ENCODE results near the gene KLK7.

The KLK7 gene

DNA sequence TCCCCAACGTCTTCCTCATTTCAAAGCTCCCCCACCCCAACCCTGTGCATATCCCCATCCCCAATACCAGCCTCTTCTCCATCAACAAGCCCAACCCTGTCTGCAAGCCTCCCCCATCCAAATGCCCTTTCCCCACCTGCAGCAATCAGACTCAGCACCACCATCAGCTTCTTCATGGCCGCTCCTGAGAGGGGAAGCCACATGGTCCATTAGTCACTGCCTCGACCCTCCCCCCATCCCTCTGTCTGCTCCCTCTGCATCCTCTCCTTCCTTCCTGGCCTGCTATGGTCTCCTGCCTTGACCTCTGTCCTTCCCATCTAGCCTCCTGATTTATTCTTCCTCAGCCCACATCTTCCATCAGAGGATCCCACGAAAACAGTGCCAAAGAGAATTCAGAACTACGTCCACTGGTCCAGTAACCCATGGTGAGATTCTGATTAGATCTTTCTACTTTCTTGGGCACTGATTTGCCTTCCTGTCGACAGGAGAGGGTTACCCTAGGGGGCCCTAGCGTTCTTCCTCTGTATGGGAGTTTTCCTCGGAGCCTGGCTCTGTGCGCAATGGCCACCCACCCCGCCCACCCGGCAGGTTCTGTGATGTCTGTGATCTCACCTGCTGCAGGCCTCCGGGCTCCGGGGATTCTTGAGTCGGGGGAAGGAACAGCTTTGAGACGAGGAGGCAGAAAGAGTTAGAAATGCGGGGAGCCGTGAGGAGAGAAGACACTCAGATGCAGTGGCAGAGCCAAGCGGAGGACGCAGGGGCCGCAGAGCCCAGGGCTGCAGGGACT lies 15.6 kb downstream of the KLK7 start:
- TF ChIP-seq, protein P1, sequence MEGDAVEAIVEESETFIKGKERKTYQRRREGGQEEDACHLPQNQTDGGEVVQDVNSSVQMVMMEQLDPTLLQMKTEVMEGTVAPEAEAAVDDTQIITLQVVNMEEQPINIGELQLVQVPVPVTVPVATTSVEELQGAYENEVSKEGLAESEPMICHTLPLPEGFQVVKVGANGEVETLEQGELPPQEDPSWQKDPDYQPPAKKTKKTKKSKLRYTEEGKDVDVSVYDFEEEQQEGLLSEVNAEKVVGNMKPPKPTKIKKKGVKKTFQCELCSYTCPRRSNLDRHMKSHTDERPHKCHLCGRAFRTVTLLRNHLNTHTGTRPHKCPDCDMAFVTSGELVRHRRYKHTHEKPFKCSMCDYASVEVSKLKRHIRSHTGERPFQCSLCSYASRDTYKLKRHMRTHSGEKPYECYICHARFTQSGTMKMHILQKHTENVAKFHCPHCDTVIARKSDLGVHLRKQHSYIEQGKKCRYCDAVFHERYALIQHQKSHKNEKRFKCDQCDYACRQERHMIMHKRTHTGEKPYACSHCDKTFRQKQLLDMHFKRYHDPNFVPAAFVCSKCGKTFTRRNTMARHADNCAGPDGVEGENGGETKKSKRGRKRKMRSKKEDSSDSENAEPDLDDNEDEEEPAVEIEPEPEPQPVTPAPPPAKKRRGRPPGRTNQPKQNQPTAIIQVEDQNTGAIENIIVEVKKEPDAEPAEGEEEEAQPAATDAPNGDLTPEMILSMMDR (IDR thresholded peaks at IDR 0.05; ENCODE audit: low read depth, low read length), result no peak
- H3K4me3 ChIP-seq (ENCODE audit: low read depth, low read length), result no peak overlapping the region

DNA sequence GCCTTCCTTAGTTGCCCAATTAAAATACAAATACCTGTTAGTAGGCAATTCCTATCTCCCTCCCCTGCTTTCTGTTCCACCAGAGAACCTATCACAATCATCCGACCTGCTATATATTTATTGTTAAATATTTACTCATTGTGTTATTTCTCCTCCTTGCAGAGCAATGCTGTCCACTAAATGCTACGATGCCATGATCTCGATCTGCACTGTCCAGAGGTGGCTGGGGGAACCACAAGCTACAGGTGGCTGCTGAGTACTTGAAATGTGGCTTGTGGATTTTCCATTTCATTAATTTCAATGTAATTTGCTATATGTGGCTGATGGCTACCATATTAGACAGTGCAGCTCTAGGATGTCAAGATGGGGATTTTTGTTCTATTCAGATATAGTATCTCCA lies 19.5 kb downstream of the KLK7 start:
- no peak overlapping the region for H3K4me3 ChIP-seq (ENCODE audit: low read depth, low read length)
- TF ChIP-seq, protein P1 (IDR thresholded peaks at IDR 0.05; ENCODE audit: low read depth, low read length), result no peak

DNA sequence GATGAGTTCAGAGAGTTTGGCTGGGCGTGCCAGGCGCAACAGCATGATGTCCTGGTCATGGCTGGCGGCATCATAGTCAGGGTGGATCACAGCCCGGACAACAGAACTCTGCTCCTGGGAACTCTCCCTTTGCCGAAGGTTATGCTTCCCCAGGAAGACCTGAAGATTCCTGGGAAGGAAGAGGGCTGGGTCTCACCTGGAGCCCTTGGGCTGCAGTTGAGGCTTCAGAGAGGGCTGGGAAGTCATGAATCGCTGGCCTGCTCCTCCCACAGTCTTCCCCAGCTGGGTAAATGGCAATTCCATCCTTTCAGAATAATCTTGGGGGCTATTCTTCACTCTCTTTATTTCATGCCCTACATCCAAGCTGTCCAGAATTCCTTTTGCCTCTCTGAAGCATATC lies 20.3 kb downstream of the KLK7 start:
- H3K4me3 ChIP-seq (ENCODE audit: low read depth, low read length), result no peak overlapping the region
- TF ChIP-seq, protein P1 (IDR thresholded peaks at IDR 0.05; ENCODE audit: low read depth, low read length), result no peak

DNA sequence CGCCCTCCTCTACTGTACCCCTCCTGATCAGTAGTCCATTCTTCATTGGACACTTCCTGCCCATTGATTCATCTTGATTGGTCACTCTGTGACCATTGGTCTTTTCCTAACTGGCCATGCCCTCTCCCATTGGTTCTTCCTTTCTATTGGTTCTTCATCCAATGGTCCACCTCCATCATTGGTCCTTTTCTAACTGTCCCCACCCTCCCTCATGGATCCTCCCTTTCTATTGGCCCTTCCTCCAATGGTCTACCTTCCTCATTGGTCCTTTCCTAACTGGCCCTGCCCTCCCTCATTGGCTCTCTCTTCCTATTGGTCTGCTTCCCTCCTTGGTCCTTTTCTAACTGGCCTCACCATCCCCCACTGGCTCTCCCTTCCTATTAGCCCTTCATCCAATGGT lies 21.5 kb downstream of the KLK7 start:
- TF ChIP-seq, protein P1 (IDR thresholded peaks at IDR 0.05; ENCODE audit: low read depth, low read length), result no peak

DNA sequence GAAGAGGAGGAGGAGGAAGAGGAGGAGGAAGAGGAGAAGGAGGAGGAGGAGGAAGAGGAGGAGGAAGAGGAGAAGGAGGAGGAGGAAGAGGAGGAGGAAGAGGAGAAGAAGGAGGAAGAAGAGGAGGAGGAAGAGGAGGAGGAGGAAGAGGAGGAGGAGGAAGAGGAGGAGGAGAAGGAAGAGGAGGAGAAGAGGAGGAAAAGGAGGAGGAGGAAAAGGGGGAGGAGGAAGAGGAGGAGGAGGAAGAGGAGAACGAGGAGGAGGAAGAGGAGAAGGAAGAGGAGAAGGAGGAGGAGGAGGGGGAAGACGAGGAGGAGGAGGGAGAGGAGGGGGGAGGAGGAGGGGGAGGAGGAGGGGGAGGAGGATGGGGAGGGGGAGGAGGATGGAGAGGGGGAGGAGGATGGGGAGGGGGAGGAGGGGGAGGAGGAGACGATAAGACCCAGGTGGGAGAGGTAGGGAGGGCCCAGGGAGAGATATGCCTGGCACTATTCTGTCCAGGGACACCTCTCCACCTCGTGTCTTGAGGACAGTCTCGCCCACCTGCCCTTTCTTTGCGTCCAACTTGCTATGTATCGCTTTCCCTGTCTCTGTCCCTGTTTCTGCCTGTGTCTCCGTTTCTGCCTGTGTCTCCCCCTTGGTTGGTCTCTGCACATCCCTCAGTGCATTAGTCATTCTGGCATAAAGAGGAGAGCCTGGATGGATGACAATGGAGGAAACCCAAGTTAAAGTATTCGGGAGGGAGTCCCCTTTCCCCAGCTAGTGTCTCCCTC lies 23.8 kb downstream of the KLK7 start:
- H3K4me3 ChIP-seq (ENCODE audit: low read depth, low read length), result no peak overlapping the region
- TF ChIP-seq, protein P1 (IDR thresholded peaks at IDR 0.05; ENCODE audit: low read depth, low read length), result no peak

More for the DNA sequence above, 21.5 kb downstream of the KLK7 start:
- no peak overlapping the region for H3K4me3 ChIP-seq (ENCODE audit: low read depth, low read length)

DNA sequence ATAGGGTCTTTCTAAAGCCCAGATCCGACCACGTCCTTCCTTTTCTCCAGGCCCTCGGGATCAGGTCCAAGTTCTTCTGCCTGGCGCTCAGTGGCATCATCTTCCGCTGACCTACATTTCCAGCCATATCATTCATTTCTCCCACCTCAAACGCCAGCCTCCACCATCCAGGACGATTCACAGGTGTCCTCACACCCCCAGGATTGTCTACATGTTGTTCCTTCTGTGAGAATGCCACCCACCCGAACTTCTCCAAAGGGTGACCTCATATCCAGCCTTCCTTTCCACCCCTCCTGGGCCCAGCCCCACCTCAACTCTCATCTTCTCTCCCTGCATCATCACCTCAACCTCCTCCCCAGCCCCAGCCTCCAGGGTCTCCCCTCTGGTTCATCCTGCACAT lies 26.1 kb downstream of the KLK7 start:
- TF ChIP-seq, protein P1 (IDR thresholded peaks at IDR 0.05; ENCODE audit: low read depth, low read length), result no peak
- H3K4me3 ChIP-seq (ENCODE audit: low read depth, low read length), result no peak overlapping the region

DNA sequence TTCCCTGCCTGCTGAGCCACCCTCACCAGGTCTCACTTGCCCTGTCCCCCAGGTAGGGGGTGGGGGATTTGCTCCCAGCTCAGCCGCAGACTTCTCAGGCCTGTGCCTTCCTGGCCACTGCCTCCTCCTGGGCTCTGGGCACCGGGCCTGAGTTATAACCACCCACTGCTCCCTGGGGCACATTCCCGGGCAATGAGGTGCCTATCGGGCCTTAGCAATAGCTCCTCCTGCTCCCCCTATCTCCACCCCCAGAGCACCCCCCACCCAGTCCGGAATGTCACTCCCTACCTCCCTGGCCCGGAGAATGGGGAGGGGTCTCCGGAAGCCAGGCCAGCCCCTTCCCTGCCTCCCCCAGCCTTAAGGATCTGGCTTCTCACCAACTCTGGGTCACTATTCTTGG lies 30.8 kb downstream of the KLK7 start, which contains the start of gene KLK5:
TSS of gene KLK5 (minus strand) at position 129 of the 400 bp plus-strand sequence. CDS start 381 bp downstream, outside the sequence.
- H3K4me3 ChIP-seq (ENCODE audit: low read depth, low read length), result no peak within 1 kb of the TSS
- TF ChIP-seq, protein P1 (IDR thresholded peaks at IDR 0.05; ENCODE audit: low read depth, low read length), result no peak
